Stimulated activated CD8-positive, alpha-beta memory T cell treated with anti-CD3 and anti-CD28 coated beads, Interleukin-7, amount 100 ng/mL, for 1 hour (primary cell): ENCODE measurements around the gene EHD3.

Source experiments
- DNase-seq, 2 donors: peaks; one replicate each; pipeline ENCODE4 v3.0.0-alpha.2; 2020; ENCODE audit warnings: low read depth in 2 of 2

EHD3 gene

GRCh38 chr2:31233741-31234682, at the start of gene EHD3:
TSS of gene EHD3 (plus strand) at chr2:31234152. CDS start at chr2:31234622, 470 bp downstream.
- peak; percentile 48 to 57 for DNase-seq

GRCh38 chr2:31187166-31187565, 46.8 kb upstream of the EHD3 start:
- no peak for DNase-seq

GRCh38 chr2:31188131-31188530, 45.8 kb upstream of the EHD3 start:
- no peak for DNase-seq

- DNase-seq, result no peak
These were observed 44.8 kb upstream of the EHD3 start for GRCh38 chr2:31189141-31189540.

DNA sequence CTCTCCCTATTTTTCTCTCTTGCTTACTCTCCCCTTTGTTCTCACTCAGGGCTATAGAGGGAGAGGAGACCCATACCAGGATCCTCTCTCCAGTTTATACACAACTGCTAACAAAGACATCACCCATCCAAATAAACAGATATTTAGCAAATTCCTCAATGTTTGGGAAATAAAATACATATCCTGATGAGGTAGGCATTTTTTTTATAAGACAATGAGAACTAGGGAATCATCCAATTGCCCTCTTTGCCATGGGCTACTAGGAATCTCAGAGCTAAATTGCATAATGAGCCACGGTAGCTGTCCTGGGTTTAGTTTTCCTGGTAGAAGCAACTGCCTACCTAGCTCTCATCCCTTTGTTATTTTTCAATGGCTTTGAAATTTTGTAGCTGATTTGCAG, 43.8 kb upstream of the EHD3 start:
- no peak for DNase-seq

- no peak for DNase-seq
These were observed 42.0 kb upstream of the EHD3 start for GRCh38 chr2:31191931-31192330.

- DNase-seq, result no peak
These were observed 41.6 kb upstream of the EHD3 start for GRCh38 chr2:31192396-31192795.

DNA sequence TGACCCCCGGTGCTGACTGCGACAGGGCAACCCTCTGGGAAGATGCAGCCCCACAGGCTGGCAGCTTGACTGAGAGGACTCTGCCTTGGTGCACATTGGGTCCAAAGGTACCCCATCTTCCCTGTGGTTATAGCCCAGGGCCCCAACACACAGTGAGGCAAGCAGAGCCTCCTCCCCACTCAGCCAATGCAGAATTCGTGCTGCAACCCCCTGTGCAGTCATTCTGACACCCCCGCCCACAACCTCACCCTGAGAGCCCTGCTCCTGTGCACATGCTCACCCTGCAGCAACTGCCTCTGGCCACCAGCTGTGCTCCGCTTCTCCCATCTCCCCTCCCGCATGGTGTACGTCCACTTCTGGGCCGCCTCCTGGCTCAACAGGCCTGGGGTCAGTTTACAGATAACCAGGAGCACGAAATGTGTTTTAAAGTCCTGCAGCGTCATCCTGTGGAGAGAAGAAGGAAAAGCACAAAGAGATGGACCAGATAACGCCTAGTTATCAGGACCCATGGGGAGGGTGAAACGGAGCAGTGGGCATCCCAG, 41.0 kb upstream of the EHD3 start:
- DNase-seq, result no peak

GRCh38 chr2:31193806-31194205, 40.1 kb upstream of the EHD3 start:
- DNase-seq, result no peak

GRCh38 chr2:31196622-31197021, 37.3 kb upstream of the EHD3 start:
- DNase-seq, result no peak

GRCh38 chr2:31197166-31197565, 36.8 kb upstream of the EHD3 start:
- DNase-seq, result no peak

DNA sequence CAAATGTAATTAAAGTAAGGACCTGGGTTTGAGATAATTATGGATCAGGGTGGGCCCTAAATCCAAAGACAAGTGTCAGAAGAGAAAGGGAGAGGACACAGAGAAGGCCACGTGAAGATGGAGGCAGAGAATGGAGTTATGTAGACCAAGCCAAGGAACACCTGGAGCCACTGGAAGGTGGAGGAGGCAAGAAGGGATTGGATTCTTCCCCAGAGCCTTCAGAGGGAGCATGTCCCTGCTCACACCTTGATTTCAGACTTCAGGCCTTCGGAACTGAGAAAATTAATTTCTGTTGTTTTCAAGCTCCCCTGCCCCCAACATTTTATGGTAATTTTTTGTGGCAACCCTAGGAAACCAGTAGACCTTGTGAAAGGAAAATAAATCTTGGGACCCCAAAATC, 36.3 kb upstream of the EHD3 start:
- DNase-seq, result no peak

GRCh38 chr2:31199206-31199605, 34.7 kb upstream of the EHD3 start:
- no peak for DNase-seq

DNA sequence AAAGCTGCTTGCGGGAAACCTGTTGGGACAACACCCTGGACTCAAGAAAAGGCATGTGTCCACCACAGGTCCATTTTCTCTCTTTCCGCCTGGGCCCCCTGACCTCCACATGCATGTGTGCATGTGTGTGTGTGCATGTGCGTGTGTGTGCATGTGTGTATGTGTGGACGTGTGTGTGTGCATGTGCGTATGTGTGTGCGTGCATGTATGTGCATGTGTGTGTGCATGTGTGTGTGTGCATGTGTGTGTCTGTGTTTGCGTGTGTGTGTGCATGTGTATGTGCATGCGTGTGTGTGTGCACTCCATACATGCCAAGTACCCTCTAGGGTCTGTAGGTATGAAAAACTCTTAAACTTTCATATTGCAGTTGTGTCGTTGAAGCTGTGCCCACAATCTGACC, 33.0 kb upstream of the EHD3 start:
- no peak for DNase-seq

DNA sequence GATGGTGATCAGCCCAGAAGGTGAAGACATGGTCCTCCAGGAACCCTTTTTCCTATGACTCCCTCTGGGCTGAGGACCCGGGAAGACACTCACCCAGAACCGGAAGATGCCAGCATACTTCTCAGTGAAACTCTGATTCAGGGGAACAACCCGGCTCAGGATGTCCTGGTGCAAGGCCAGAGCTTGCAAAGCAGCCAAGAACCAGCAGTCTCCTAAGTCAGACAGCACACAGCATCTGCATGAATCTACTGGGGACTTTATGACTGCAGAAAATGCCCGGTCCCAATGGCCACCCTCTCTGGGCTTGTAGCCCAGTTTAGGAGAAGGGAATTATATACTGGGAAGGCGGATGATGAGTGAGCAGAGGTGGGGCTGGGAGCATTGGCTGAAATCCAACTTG, 31.9 kb upstream of the EHD3 start:
- DNase-seq, result no peak

GRCh38 chr2:31202833-31203232, 31.1 kb upstream of the EHD3 start:
- DNase-seq, result no peak

DNA sequence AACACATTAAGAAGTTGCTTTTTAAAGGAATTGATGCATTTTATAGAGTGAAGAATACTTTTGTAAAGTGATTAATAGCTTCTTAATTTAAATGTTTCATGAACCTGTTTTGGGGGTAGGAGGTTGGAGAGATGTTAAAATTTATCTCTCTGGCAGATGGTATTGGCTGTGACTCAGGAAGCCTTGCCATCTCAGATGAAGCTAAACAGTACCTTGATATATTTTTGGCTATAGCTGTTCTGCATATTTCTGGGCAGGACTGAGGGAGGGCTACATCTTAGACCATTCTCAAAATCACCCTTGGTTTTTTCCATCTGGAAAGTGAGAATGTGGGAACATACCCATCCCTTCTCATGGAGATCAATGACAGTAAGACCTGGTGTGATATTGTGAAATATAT, 30.0 kb upstream of the EHD3 start:
- DNase-seq, result no peak

DNA sequence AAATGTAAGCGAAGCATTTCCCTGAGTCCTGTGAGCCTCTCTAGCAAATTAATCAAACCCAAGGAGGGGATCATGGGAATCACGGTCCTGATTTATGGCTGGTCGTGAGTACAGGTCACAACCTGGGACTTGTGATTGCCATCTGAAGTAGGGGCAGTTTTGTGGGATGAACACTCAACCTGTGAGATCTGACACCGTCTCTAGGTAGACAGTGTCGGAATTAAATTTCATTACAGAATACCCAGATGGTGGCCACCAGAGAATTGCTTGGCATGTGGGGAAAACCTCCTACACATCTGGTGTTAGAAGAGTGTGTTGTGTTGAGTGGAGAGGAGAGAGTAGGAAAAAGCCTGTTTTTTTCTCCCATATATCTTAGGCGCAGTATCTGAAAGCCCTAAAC, 29.2 kb upstream of the EHD3 start:
- DNase-seq, result no peak

- no peak for DNase-seq
These were observed 28.8 kb upstream of the EHD3 start for GRCh38 chr2:31205186-31205585.

- no peak for DNase-seq
These were observed 28.3 kb upstream of the EHD3 start for GRCh38 chr2:31205613-31206012.

- no peak for DNase-seq
These were observed 26.2 kb upstream of the EHD3 start for GRCh38 chr2:31207790-31208189.

DNA sequence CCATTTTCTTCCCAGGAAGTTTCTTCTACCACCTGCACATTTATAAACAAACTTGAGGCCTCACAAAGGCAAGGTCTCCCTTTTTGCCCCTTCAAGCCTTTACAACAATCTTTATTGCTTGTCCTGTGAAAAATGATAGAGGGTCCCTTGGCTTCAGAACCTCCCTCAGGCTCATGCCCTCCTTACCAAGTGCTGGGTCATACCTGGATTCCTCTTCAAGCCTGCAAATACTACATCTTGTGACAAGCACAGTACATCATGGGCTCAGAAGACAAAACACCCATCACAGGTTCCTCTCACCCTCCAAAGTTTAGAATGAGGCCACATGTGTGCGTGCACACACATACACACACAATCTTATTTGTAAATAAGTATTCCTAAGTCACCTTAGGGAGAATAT, 25.7 kb upstream of the EHD3 start:
- no peak for DNase-seq
